GM18526 (cell line): ENCODE data around the gene MRPS33.

ENCODE experiments used
- POLR2A ChIP-seq: IDR thresholded peaks from 3 replicates; pipeline ENCODE4 v1.6.1; 2011; ENCODE audit not compliant: insufficient read length; ENCODE audit errors: extremely low read depth

MRPS33 gene

GRCh38 chr7:140981951-140982350 is 32.8 kb downstream of the MRPS33 start:
- no peak for TF ChIP-seq POLR2A

- no peak for TF ChIP-seq POLR2A
Measured at GRCh38 chr7:140977741-140978140, 37.0 kb downstream of the MRPS33 start.

- no peak for TF ChIP-seq POLR2A
Measured at GRCh38 chr7:140972876-140973829, 41.6 kb downstream of the MRPS33 start.

- TF ChIP-seq POLR2A, result no peak
Measured at GRCh38 chr7:140972344-140972743, 42.4 kb downstream of the MRPS33 start.

- no peak for TF ChIP-seq POLR2A
Measured at GRCh38 chr7:140967438-140967837, 47.3 kb downstream of the MRPS33 start.

GRCh38 chr7:140966561-140967233 is 48.1 kb downstream of the MRPS33 start:
- no peak for TF ChIP-seq POLR2A

- no peak for TF ChIP-seq POLR2A
Measured at GRCh38 chr7:140961117-140961516, 53.6 kb downstream of the MRPS33 start.
